PFSK-1 (cell line): ENCODE measurements around the gene GNG4.

Source experiments
- FOXP2 ChIP-seq: optimal IDR thresholded peaks from 2 replicates; pipeline ENCODE3; 2011; ENCODE audit warnings: borderline replicate concordance, control low read depth, inconsistent platforms; ENCODE audit not compliant: insufficient read depth; ENCODE audit errors: extremely low read length, extremely low read depth
- POLR2AphosphoS5 ChIP-seq: IDR thresholded peaks from 2 replicates; pipeline ENCODE4 v1.6.1; 2012; ENCODE audit warnings: low read depth, mild to moderate bottlenecking, control low read depth, low read length, moderate library complexity
- SIN3A ChIP-seq: IDR thresholded peaks from 2 replicates; pipeline ENCODE4 v1.6.1; 2012; ENCODE audit warnings: mild to moderate bottlenecking, low read length, moderate library complexity, borderline replicate concordance; ENCODE audit not compliant: insufficient read depth
- TAF1 ChIP-seq: IDR thresholded peaks from 2 replicates; pipeline ENCODE4 v1.6.1; 2012; ENCODE audit warnings: low read length, control low read depth, borderline replicate concordance; ENCODE audit not compliant: insufficient read depth
- TF ChIP-seq, protein P1 (sequence below), 2 experiments: IDR thresholded peaks; 2 replicates each; pipeline versions ENCODE4 v1.6.1 to v1.8.0; 2011 to 2012; ENCODE audit warnings: low read depth in 2 of 2, low read length in 2 of 2, control low read depth in 1 of 2, inconsistent platforms in 1 of 2, mild to moderate bottlenecking in 1 of 2, moderate library complexity in 1 of 2; ENCODE audit not compliant: insufficient read depth in 1 of 2

GNG4 gene

DNA sequence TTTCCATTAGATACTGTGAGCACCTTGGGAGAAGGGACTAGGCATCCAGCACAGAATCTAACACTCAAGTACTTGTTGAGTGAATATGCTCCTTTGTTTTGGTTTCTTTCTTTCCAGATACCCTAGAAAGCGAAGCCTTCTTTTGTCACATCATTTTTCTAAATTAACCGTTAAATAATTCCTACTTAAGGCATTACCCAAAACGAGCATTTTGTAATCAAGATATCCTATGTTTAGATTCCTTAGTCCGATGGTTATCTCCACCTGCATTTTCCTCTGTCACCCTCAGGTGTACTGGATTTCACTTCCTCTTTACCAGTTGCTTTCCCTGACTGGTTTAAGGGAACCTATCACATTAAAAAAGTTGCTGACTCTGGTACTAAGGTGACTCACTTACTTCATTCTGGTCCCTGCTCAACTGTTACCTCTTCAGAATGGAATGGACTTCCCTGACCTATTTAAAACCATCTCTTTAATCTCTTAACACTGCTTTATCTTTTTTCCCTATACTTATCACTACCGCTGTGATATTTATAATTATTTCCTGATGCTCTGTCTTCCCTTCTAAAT lies 148.5 kb downstream of the GNG4 start:
- TF ChIP-seq SIN3A = no peak
- TF ChIP-seq, protein P1, sequence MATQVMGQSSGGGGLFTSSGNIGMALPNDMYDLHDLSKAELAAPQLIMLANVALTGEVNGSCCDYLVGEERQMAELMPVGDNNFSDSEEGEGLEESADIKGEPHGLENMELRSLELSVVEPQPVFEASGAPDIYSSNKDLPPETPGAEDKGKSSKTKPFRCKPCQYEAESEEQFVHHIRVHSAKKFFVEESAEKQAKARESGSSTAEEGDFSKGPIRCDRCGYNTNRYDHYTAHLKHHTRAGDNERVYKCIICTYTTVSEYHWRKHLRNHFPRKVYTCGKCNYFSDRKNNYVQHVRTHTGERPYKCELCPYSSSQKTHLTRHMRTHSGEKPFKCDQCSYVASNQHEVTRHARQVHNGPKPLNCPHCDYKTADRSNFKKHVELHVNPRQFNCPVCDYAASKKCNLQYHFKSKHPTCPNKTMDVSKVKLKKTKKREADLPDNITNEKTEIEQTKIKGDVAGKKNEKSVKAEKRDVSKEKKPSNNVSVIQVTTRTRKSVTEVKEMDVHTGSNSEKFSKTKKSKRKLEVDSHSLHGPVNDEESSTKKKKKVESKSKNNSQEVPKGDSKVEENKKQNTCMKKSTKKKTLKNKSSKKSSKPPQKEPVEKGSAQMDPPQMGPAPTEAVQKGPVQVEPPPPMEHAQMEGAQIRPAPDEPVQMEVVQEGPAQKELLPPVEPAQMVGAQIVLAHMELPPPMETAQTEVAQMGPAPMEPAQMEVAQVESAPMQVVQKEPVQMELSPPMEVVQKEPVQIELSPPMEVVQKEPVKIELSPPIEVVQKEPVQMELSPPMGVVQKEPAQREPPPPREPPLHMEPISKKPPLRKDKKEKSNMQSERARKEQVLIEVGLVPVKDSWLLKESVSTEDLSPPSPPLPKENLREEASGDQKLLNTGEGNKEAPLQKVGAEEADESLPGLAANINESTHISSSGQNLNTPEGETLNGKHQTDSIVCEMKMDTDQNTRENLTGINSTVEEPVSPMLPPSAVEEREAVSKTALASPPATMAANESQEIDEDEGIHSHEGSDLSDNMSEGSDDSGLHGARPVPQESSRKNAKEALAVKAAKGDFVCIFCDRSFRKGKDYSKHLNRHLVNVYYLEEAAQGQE (IDR thresholded peaks at IDR 0.05; ENCODE audit: insufficient read depth in 1 of 2, low read depth in 2 of 2, low read length in 2 of 2) = no peak
- TF ChIP-seq POLR2AphosphoS5 = no peak
- TF ChIP-seq FOXP2 = no peak
- TF ChIP-seq TAF1 = no peak
